H9 (cell line): ENCODE results near the gene ATP8B4. TPM values are rescaled to one million over a fixed set of nuclear protein-coding genes. Genes with fewer than 3 reads are reported as not detected.

Source experiments
- DNase-seq: peaks from one replicate; pipeline ENCODE4 v3.0.0-alpha.2; 2017
- H2AFZ ChIP-seq: one replicate; pipeline ENCODE4 v1.6.1; 2013; ENCODE audit warnings: mild to moderate bottlenecking, low read length, control low read depth, moderate library complexity
- H2AK5ac ChIP-seq: 2 replicates; pipeline ENCODE4 v1.6.1; 2013; ENCODE audit warnings: low read length, control low read depth, mixed read lengths; ENCODE audit not compliant: insufficient read length
- H2BK120ac ChIP-seq: one replicate; pipeline ENCODE4 v1.6.1; 2013; ENCODE audit warnings: low read depth, mild to moderate bottlenecking, low read length, control low read depth, inconsistent platforms; ENCODE audit not compliant: poor library complexity, severe bottlenecking
- H2BK12ac ChIP-seq: 2 replicates; pipeline ENCODE4 v1.6.1; 2013; ENCODE audit warnings: low read length, control low read depth, mixed read lengths, low read depth; ENCODE audit not compliant: insufficient read length
- H2BK15ac ChIP-seq: 2 replicates; pipeline ENCODE4 v1.6.1; 2013; ENCODE audit warnings: low read depth, low read length, control low read depth
- H2BK20ac ChIP-seq: one replicate; pipeline ENCODE4 v1.6.1; 2013; ENCODE audit warnings: low read depth, mild to moderate bottlenecking, low read length, control low read depth, inconsistent platforms; ENCODE audit not compliant: poor library complexity, severe bottlenecking
- H2BK5ac ChIP-seq: 2 replicates; pipeline ENCODE4 v1.6.1; 2013; ENCODE audit warnings: low read length, control low read depth, mixed read lengths; ENCODE audit not compliant: insufficient read length
- H3K14ac ChIP-seq: 2 replicates; pipeline ENCODE4 v1.6.1; 2013; ENCODE audit warnings: low read length, control low read depth; ENCODE audit not compliant: insufficient read depth
- H3K18ac ChIP-seq: 2 replicates; pipeline ENCODE4 v1.6.1; 2013; ENCODE audit warnings: low read depth, mild to moderate bottlenecking, mixed read lengths, low read length, control low read depth; ENCODE audit not compliant: insufficient read length
- H3K23ac ChIP-seq: 2 replicates; pipeline ENCODE4 v1.6.1; 2013; ENCODE audit warnings: low read length, control low read depth, mixed read lengths, low read depth; ENCODE audit not compliant: insufficient read length
- H3K23me2 ChIP-seq: 2 replicates; pipeline ENCODE4 v1.6.1; 2013; ENCODE audit warnings: low read depth, mild to moderate bottlenecking, mixed read lengths, low read length, control low read depth; ENCODE audit not compliant: insufficient read length, poor library complexity, severe bottlenecking
- H3K27ac ChIP-seq: 2 replicates; pipeline ENCODE4 v1.5.1; 2013; ENCODE audit warnings: low read length, control low read depth, mixed read lengths, low read depth; ENCODE audit not compliant: insufficient read length
- H3K27me3 ChIP-seq: 2 replicates; pipeline ENCODE4 v1.6.1; 2013; ENCODE audit warnings: low read length, control low read depth, inconsistent platforms; ENCODE audit not compliant: insufficient read depth
- H3K4ac ChIP-seq: 2 replicates; pipeline ENCODE4 v1.6.1; 2013; ENCODE audit warnings: low read depth, mild to moderate bottlenecking, control low read depth, inconsistent platforms, low read length, moderate library complexity
- H3K4me1 ChIP-seq: 2 replicates; pipeline ENCODE4 v1.6.1; 2013; ENCODE audit warnings: low read length, control low read depth, inconsistent platforms; ENCODE audit not compliant: insufficient read depth
- H3K4me2 ChIP-seq: 2 replicates; pipeline ENCODE4 v1.6.1; 2013; ENCODE audit warnings: low read length, control low read depth, mixed read lengths; ENCODE audit not compliant: insufficient read length, insufficient read depth
- H3K56ac ChIP-seq: 2 replicates; pipeline ENCODE4 v1.6.1; 2013; ENCODE audit warnings: low read depth, mild to moderate bottlenecking, mixed read lengths, low read length, control low read depth; ENCODE audit not compliant: insufficient read length
- H3K79me1 ChIP-seq: 2 replicates; pipeline ENCODE4 v1.6.1; 2013; ENCODE audit warnings: low read depth, mild to moderate bottlenecking, moderate library complexity, low read length, control low read depth, inconsistent platforms; ENCODE audit not compliant: insufficient read depth, poor library complexity, severe bottlenecking
- H3K79me2 ChIP-seq: 2 replicates; pipeline ENCODE4 v1.6.1; 2013; ENCODE audit warnings: low read length, control low read depth, inconsistent platforms; ENCODE audit not compliant: insufficient read depth
- H3K9ac ChIP-seq: 2 replicates; pipeline ENCODE4 v1.6.1; 2013; ENCODE audit warnings: low read length, control low read depth, mixed read lengths; ENCODE audit not compliant: insufficient read length; ENCODE audit errors: extremely low read depth
- H3K9me3 ChIP-seq: one replicate; pipeline ENCODE4 v1.6.1; 2013; ENCODE audit warnings: low read depth, low read length, inconsistent platforms; ENCODE audit not compliant: control insufficient read depth
- H3T11ph ChIP-seq: one replicate; pipeline ENCODE4 v1.6.1; 2013; ENCODE audit warnings: mild to moderate bottlenecking, low read length, control low read depth, inconsistent platforms
- H4K20me1 ChIP-seq: one replicate; pipeline ENCODE4 v1.6.1; 2013; ENCODE audit not compliant: control insufficient read depth, insufficient read length, insufficient read depth
- H4K5ac ChIP-seq: 2 replicates; pipeline ENCODE4 v1.6.1; 2013; ENCODE audit warnings: low read depth, mild to moderate bottlenecking, mixed read lengths, low read length, control low read depth; ENCODE audit not compliant: insufficient read length
- H4K8ac ChIP-seq: replicated peaks from 2 replicates; pipeline ENCODE4 v1.6.1; 2013; ENCODE audit warnings: low read length, control low read depth, mixed read lengths, low read depth; ENCODE audit not compliant: insufficient read length
- H4K91ac ChIP-seq: 2 replicates; pipeline ENCODE4 v1.6.1; 2013; ENCODE audit warnings: low read depth, mild to moderate bottlenecking, moderate library complexity, mixed read lengths, low read length, control low read depth; ENCODE audit not compliant: insufficient read length
- H3K27ac Mint-ChIP-seq, 3 experiments: 2 replicates in 2 of 3; 3 replicates in 1 of 3; pipeline ENCODE4 v1.8.0; 2020 to 2021; ENCODE audit warnings: mixed read lengths in 3 of 3, mild to moderate bottlenecking in 1 of 3, moderate library complexity in 1 of 3
- H3K27me3 Mint-ChIP-seq: 2 replicates; pipeline ENCODE4 v1.8.0; 2021; ENCODE audit warnings: low read depth, mild to moderate bottlenecking, moderate library complexity, mixed read lengths
- H3K36me3 Mint-ChIP-seq, 3 experiments: 2 replicates in 2 of 3; 3 replicates in 1 of 3; pipeline ENCODE4 v1.8.0; 2020 to 2021; ENCODE audit warnings: low read depth in 3 of 3, mixed read lengths in 3 of 3; ENCODE audit not compliant: insufficient read depth in 1 of 3
- H3K4me1 Mint-ChIP-seq, 2 experiments: 2 replicates each; pipeline ENCODE4 v1.8.0; 2020; ENCODE audit warnings: mixed read lengths in 2 of 2
- H3K4me3 Mint-ChIP-seq, 2 experiments: 2 replicates in 1 of 2; 3 replicates in 1 of 2; pipeline ENCODE4 v1.8.0; 2020 to 2021; ENCODE audit warnings: mild to moderate bottlenecking in 2 of 2, mixed read lengths in 2 of 2, moderate library complexity in 1 of 2
- H3K9me3 Mint-ChIP-seq, 2 experiments: 2 replicates in 1 of 2; 3 replicates in 1 of 2; pipeline ENCODE4 v1.8.0; 2020; ENCODE audit warnings: mild to moderate bottlenecking in 2 of 2, mixed read lengths in 2 of 2, moderate library complexity in 1 of 2
- WGBS: extraction: QIAGEN DNeasy Blood & Tissue Kit; methylation state at CpG from one replicate; pipeline ENCODE4 v1.1.7; 2013; ENCODE audit warnings: missing lambda C conversion rate, low lambda C conversion rate, mixed read lengths; ENCODE audit not compliant: insufficient read length; ENCODE audit errors: extremely low coverage; 5-methylcytosine and 5-hydroxymethylcytosine counted together
- total RNA-seq: library from RNA; stranded (reverse); gene quantifications from 2 replicates; pipeline ENCODE4 v1.2.1, GENCODE V29; 2021
- TF ChIP-seq, protein P1 (sequence below): fragments of 200-600 bp; sonication (generic); conservative IDR thresholded peaks from 3 replicates; pipeline ENCODE4 v1.8.0; 2021; ENCODE audit warnings: antibody characterized with exemption, mild to moderate bottlenecking

ATP8B4 gene
- total RNA-seq, 1 experiment from 2014 or later = 0.52 TPM

DNA sequence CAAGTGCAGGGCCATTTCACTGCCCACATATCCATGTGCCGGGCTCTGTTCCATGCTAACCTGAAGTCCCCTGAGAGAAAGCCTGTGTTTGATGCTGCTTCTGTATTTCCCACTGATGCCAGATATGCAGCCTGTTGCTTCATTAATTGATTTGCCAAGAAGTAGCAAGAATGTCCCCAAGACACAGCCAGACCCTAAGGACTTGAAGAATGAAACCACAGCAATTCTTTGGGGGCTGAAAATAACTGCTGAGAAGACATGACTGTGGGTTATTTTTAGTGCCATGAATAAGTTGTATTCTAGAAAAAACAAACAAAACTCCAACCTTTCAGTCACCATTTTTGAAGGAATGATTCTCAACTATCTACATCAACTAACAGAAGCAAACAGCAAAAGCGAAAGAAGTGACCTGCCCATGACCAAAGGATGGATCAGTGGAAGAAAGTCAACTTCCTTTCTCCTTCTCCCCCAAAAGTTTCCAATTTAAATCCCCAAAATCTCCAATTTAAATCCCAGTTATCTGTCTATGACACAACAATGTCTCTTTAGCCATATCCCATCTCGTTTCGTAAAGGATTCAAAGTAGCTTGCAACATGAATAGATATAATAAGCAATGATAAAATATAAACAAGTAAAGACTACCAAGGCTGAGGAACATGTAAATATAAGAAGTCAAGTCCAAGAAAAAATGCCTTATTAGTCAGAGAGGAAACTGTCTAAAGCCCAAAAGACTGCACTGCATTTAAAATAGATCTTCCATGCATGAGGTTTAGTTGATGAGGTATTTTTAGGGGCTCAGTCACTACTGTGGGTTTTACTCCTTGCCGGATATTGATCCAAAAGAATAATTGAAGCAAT, 271.4 kb downstream of the ATP8B4 start:
- Mint-ChIP-seq H3K4me3 (no peak overlapping the region), H3K36me3 (no peaks in the 10 kb centered on the region; a peak in 1 of 7 replicates), H3K4me1 (no peaks in the 10 kb centered on the region), H3K27me3 (no peaks in the 10 kb centered on the region), H3K27ac (no peak overlapping the region), H3K9me3 (peaks cover 7 to 11% of the 10 kb centered on the region in 2 experiments; a peak in 4 of 5 replicates)
- no CpG with 5 or more reads among the region's 5 CpGs for WGBS
- no peak overlapping the region for H2BK12ac ChIP-seq
- H3K9ac ChIP-seq = no peak overlapping the region
- H3K23ac ChIP-seq = no peak overlapping the region
- DNase-seq = no peak
- no peak overlapping the region for H4K91ac ChIP-seq
- no peak overlapping the region for H3K4ac ChIP-seq
- H3K27ac ChIP-seq = no peak overlapping the region
- no peak overlapping the region for H2AK5ac ChIP-seq
- H3T11ph ChIP-seq = no peak overlapping the region
- no peaks in the 10 kb centered on the region for H3K4me1 ChIP-seq
- no peak overlapping the region for H4K5ac ChIP-seq
- H4K20me1 ChIP-seq = no peaks in the 10 kb centered on the region
- H3K23me2 ChIP-seq = no peaks in the 10 kb centered on the region
- no peaks in the 10 kb centered on the region for H3K9me3 ChIP-seq
- no peak overlapping the region for H3K14ac ChIP-seq
- no peaks in the 10 kb centered on the region for H3K79me1 ChIP-seq
- no peak overlapping the region for H4K8ac ChIP-seq
- H2BK120ac ChIP-seq = no peak overlapping the region
- H2BK15ac ChIP-seq = no peak overlapping the region
- TF ChIP-seq, protein P1, sequence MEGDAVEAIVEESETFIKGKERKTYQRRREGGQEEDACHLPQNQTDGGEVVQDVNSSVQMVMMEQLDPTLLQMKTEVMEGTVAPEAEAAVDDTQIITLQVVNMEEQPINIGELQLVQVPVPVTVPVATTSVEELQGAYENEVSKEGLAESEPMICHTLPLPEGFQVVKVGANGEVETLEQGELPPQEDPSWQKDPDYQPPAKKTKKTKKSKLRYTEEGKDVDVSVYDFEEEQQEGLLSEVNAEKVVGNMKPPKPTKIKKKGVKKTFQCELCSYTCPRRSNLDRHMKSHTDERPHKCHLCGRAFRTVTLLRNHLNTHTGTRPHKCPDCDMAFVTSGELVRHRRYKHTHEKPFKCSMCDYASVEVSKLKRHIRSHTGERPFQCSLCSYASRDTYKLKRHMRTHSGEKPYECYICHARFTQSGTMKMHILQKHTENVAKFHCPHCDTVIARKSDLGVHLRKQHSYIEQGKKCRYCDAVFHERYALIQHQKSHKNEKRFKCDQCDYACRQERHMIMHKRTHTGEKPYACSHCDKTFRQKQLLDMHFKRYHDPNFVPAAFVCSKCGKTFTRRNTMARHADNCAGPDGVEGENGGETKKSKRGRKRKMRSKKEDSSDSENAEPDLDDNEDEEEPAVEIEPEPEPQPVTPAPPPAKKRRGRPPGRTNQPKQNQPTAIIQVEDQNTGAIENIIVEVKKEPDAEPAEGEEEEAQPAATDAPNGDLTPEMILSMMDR = no peak
- H3K56ac ChIP-seq = no peak overlapping the region
- H3K79me2 ChIP-seq = no peaks in the 10 kb centered on the region
- H2AFZ ChIP-seq = no peak overlapping the region
- no peak overlapping the region for H2BK20ac ChIP-seq
- no peak overlapping the region for H3K18ac ChIP-seq
- no peak overlapping the region for H3K4me2 ChIP-seq
- no peak overlapping the region for H2BK5ac ChIP-seq
- no peaks in the 10 kb centered on the region for H3K27me3 ChIP-seq
